SK-MEL-5 (cell line): ENCODE measurements around the gene MTHFS. TPM values are rescaled to one million over a fixed set of nuclear protein-coding genes. Genes with fewer than 3 reads are reported as not detected.
A peak's percentile ranks its signal among the peaks of the same experiment; 100 is the strongest.

Experiments
- DNase-seq: peaks from one replicate; pipeline ENCODE4 v3.0.0-alpha.2; 2016; ENCODE audit warnings: low read depth, low spot score
- in situ Hi-C: cut with HindIII; loops from 2 replicates; pipeline ENCODE4 v1.10.0; 2016; ENCODE audit warnings: low sequenced_read_pairs, high pct_unique_total_duplicates, low pct_unique_long_range_greater_than_20kb
- total RNA-seq: library from RNA; depleted of rRNA; stranded (reverse); fragments of >200 nt; shearing (Covaris generic); gene quantifications from 2 replicates; pipeline ENCODE4 v1.2.3, GENCODE V29; 2014

MTHFS gene
- total RNA-seq, 1 experiment from 2014 or later, result 76.4 TPM

DNA sequence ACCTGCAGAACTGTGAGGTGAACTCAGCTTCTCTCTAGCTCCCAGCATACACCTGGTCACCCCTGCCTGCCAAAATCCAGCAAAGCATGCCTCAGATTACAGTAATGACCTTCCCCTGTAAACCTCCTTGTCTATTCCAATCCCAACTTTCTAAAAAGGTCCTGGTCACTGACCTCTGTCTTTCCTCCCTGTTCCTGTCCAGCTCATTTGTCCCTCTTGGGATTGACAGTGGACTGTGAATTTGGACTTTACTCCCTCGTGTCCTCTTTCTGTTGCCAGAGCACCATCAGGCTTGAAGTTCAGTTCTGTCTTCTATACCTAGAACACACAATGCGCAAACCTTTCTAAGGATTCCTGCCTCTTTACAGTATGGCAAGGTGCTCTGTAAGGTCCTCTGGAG, 50.3 kb downstream of the MTHFS start:
- no peak for DNase-seq
- in situ Hi-C loops, result no loop called here

DNA sequence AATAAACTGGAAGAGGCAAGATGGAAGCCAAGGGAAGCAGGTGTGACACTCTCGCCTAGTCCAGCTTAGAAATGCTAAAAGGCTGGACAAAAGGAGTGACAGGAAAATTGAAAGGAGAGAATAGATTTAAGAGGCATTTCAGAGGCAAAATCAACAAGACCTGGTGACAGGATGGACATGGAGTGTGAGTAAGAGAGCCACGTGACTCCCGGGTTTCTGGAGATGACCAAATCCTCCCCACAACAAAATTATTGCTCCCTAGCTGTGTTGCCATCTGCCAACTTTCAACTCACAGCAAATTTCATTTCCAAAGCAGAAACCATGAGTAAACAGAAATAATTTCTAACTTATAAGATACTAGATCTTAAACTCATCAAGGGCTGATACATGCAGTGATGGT, 52.6 kb downstream of the MTHFS start:
- in situ Hi-C loops, result no loop called here
- DNase-seq, result no peak

DNA sequence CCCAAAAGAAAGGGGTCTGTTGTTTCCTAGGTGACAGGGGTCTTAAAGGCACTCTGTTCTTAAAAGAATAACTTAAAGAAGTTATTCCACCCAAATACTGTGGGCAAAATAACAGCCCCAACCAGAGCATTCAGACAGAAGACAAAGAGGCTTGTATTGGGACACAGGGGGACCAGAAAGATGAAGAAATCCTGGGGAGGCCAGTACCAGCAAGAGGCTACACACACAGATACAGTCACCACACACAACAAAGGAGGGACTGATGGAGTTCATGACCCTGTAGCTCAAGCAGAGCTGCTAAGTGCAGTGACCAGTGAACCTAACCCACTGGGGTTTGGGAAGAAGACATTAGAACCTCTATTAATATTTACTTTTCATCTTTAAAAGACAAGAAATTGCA, 59.0 kb downstream of the MTHFS start:
- in situ Hi-C loops, result no loop called here
- no peak for DNase-seq

DNA sequence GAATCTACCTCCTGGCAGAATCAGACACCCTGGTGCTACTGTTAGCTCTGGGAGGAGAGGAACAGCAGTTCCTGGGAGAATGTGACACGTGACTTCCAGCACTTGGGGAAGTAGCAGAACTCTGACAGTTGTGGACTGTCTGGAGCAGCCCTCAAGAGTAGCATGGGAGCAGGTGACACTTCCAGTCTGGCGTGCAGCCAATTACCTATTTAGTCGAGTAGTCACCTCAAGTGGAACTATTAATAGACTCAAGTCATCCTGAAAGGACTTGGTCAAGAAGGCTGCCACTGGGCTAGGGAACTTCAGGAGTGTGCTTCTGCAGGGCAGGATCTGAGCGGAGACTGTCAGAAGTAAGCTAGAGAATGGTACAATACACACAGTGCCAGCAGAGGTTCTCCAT, 62.3 kb downstream of the MTHFS start:
- DNase-seq, result no peak
- in situ Hi-C loops, result no loop called here

DNA sequence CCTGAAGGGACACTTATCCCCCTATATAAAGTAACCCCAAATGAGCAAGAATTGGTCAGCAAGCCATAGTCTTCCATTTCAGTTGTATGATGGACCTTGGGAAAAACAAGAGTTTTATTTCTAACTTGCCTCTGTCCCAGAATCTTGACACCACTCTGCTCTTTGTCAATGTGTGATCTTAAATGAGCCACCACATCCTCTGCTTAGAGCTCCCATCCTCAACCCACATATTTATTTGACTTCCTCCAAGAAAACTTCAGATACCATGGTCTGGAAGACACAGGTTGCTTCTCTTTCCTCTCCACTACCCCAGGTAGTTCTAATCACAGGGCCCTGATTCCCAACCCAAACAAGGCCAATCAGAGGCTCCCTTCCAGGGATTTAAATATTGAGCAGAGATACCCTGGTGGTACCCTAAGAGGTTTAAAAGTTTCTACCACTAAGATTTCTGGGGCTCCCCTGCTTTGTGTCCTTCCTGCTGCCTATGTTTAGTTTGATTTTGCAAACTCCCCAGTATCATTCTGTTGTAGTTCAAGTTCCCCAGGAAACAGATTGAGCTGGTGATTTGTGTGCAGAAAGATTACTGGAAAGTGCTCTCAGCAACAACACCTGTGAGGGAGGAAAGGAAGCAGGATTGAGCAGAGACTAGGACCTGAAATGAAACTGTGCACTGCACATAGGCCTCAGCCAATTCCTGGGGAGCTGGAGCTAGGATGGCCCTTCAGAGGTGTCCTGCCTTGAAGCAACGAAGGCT, 64.3 kb downstream of the MTHFS start:
- in situ Hi-C loops, result no loop called here

DNA sequence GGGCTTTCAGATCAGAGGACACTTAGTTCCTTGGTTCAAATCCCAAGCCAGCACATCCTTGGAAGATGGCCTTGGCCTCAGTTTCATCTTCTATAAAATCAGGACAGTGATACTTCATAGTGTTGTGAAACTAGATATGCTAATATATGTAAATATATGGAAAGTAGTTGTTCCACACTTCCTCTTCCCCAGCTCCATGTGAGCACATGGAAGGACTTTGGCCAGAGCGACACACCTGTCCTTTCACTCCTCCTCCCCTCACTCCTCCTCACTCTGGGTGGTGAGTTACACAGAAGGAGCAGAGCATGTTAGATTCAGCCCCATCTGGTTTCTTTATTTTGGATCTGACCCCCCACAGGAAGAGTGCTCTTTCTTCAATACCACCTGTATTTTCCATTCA, 65.2 kb downstream of the MTHFS start:
- in situ Hi-C loops, result no loop called here
- no peak for DNase-seq

More for the DNA sequence above, 64.3 kb downstream of the MTHFS start:
- no peak for DNase-seq

DNA sequence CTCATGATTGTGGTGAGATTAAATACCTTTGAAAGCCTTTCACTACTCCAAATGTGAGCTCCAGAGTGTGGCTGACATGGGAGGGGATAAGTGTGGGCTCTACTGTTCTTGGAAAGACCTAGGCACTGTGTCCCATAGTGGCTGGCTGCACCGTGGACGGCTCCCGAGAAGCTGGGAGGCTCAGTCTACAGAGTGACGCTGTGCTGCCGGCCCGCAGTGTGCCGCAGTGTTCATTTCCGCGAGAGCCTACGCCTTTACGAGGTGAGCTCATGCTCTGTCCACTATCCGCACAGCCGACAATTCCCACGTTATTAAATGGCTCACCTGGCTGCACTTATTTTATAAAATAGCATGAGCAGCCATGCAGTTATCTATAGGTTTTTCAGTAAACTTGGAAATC, 66.9 kb downstream of the MTHFS start:
- in situ Hi-C loops, result no loop called here
- DNase-seq, result no peak

DNA sequence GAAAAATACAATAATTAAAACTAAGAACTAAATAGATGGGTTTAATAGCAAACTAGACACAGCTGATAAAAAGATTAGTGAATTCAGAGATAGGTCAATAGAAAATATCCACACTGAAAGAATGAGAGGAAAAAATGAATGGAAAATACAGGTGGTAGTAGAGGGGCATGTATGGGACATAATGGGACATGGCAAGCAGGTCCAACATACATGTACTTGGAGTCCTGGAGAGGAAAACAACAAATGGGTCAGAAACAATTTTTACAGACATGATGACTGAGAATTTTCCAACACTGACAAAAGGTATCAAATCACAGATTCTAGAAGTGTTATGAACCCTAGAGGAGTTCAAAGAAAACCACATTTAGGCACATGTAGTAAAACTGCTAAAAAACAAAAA, 68.4 kb downstream of the MTHFS start:
- in situ Hi-C loops, result no loop called here
- DNase-seq, result no peak

DNA sequence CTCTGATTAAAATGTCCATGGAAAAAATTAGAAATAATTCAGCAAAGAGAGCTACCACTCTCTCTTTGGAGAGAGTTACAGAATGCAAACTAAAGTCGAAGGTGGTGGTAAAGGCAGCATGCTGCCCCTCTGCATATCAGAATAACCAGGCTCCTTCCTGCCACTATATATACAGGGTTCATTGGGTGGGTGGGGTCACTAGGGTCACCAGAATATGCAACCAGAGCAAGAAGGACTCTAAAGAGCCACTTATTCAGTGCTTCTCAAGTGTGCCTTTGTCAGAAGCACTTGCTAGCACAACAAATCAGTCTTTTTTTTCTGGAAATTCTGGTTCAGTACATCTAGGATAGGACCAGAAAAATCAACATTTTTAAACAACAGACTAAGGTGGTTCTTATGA, 70.0 kb downstream of the MTHFS start:
- in situ Hi-C loops, result no loop called here
- DNase-seq, result no peak

DNA sequence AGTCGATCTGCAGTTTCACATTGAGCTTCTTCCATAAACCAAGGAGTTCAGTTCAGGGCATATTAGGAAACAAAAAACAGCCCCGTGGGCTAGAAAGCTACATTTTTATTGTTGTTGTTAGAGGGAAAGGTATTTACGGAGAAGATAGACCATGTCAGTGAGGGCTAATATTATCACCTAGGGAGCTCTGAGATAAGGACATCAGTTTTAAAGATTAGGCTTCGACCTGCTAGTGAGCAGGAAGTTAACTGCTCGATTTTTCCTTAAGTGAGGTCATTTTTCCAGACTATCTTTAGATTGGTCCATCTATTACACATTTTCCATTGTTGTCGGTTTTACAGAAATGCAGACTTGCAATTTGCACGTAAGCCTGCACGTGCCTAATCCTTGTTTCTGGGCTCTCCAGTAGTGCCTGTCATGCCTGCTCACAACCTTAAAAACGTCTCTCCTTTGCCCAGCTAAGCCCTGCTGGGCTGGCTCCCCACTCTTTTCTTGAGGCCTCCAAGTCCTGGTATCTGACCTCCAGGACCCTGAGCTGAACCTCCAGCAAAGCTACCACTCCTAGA, 72.6 kb downstream of the MTHFS start:
- DNase-seq, result no peak
- in situ Hi-C loops, result no loop called here

DNA sequence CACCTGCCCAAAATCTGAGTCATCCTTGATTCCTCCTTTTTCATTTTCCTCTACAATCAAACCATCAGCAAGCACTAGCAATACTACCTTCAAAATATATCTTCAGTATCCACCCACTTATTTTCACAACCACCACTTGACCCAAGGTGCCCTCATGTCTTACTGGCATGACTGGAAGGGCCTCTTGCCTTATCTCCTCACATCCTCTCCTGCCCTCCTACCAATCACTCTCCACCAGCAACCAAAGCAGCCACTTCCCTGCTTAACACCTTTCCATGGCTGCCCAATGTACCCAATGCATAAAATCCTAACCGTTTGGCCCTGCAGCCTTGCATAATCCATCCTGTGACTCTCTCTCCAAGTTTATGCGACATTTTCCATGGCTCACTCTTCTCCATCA, 76.0 kb downstream of the MTHFS start:
- no peak for DNase-seq
- in situ Hi-C loops, result no loop called here

DNA sequence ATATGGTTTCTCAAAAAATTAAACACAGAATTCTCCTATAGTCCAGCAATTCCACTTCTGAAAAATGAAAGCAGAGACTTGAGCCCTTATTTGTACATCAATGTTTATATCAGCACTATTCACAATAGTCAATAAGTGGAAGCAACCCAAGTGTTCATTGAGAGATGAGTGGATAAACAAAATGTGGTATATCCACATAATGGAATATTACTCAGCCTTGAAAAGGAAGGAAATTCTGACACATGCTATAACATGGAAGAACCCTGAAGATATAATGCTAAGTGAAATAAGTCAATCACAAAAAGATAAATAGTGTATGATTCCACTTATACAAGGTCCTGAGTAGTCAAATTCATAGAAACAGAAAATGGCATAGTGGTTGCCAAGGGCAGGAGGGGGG, 76.6 kb downstream of the MTHFS start:
- in situ Hi-C loops, result no loop called here
- DNase-seq, result no peak

DNA sequence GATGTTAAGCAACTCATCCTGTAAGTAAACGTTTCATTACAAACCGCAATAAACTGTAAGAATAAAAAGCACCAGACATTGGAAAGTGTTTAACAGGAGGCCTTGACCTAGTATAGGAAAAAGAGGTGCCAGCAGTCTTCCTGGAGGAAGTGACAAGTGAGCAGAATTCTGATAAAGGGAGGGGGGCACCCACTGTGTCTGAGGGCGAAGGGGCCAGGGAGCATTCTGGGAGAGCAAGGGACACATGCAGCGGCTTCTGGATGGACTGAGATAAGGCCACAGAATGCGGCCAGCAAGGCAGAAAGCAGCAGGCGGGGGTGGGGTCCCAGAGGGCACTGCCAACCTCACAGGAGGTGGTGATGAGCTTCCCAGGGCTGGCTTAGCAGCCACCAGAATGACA, 80.2 kb downstream of the MTHFS start:
- DNase-seq, result no peak
- in situ Hi-C loops, result no loop called here

DNA sequence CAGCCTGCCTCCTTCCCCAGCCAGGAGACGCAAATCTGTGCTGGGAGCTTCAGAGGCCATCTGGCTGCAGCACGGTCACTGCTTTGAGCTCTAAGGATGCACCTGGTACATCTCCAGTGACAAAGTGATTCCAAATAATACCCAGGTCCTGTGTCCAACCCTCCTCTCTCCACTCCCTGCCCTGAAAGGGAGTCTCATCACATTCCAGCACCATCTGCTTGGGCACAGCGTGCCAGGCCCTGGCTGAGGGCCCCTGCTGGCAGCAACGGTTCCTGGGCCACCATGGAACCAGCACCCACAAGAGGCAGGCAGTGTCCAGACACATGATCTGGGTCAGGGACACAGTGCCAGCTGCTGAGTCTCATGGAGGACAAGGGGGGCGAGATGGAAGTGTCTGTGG, 81.3 kb downstream of the MTHFS start:
- in situ Hi-C loops, result no loop called here
- no peak for DNase-seq

DNA sequence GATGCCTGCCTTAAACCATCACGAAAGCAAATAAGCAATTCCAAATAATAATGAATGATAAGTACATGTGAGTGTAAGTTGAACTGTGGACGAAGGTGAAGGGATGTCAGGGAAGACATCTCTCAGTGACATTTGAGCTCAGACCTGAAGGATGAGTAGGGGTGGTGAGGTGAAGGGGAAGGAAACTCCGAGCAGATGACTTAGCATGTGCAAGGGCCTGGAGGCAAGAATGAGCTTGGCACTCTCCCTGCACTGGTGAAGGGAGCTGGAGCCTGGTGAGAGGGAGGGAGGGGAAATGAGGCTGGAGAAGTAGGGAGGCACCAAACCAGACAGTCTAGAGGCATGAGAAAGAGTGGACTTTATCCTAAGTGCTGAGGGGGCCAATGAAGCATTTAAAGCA, 84.3 kb downstream of the MTHFS start:
- peak; percentile 15 for DNase-seq
- in situ Hi-C loops, result no loop called here

DNA sequence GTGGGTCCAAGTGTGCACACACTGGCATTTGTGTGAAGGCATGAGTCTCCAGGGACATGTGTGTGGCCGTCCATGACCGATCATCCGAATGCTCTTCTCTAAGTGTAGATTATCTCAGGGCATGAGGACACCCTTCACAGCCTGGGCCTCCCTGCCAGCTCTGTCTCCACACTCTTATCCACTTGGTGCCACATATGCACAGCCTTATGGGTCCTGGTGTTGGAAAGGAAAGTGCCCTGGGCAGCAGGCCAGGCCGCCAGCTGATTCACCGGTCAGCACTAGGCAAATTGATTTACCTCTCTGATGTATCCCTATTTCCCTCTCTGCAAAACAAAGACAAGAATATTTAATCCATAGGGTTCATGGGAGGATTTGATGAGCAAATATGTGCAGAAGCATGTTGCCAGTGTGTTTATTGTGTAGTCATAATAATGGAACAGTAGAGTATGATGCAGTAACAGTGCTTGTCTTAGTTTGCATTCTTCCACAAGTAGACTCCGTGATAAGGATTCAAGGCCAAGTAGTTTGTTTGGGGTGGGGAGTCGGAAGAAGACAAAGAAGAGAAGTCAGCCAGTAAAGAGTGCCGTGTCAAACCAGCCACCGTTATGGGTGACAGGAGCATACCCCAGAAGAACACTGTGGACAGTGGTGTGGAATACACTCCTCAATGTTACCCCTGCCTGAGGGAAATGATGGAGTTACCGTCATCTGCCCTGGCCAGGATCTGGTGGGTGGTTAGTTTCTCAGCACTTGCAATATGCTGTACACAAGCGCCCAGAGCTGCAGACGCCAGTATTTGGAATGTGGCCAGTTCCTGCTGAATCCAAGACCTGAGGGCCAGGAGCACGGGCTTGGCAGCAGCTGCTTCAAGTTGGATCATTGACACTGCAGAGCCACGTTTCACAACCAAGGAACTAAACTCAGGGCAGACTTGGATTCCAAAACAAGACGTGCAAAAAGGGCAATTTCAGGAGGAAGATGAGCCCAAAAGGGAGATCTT, 85.1 kb downstream of the MTHFS start:
- DNase-seq, result peak; percentile 14
- in situ Hi-C loops, result no loop called here

DNA sequence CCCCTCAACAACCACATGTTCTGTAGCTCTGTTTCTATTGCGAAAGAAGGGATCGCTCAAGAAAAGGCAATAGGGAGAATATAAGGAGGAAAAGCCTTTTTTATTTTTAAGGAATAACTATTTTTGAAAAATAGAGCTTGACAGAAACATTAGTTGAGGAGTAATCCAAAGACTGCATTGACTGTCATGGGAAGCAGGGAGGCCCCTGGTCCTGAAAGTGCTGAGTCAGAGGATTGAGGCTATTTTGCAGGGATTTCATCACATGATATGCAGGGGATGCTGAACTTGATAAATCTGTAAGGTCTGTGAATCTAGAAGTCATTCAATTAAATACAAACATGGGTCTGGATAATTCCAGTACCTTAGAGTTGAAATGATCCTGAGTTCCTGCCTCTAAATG, 92.0 kb downstream of the MTHFS start:
- in situ Hi-C loops, result no loop called here
- DNase-seq, result no peak

DNA sequence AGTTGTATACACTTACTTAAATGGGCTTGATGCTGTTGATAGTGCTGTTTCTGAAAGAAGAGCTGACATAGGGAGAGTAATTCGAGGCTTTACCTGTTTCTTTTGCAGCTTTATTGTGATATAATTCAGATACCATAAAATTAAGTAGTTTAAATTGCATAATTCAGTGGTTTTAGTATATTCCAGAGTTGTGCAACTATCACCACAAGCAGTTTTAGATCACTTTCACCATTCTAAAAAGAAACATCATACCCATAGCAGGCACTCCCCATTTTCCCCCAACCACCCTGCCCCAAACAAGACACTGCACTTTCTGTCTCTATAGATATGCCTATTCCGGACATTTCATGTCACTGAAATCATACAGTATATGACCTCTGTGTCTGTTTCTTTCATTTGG, 98.5 kb downstream of the MTHFS start:
- in situ Hi-C loops, result no loop called here

More for the DNA sequence above, 98.5 kb downstream of the MTHFS start:
- no peak for DNase-seq
